ENCODE data around the gene FGF3.

- no peak for TF ChIP-seq CTCF (IDR thresholded peaks at IDR 0.05; ENCODE audit: poor library complexity, severe bottlenecking)
- no peak for TF ChIP-seq REST (IDR thresholded peaks at IDR 0.05; ENCODE audit: borderline replicate concordance)
- TF ChIP-seq EP300 (conservative IDR thresholded peaks at IDR 0.05; ENCODE audit: poor library complexity, severe bottlenecking) = no peak
- TF ChIP-seq POLR2AphosphoS5 (IDR thresholded peaks at IDR 0.05) = no peak
- no peak for TF ChIP-seq EZH2 (IDR thresholded peaks at IDR 0.05; ENCODE audit: borderline replicate concordance, insufficient read depth, low read length, poor library complexity, severe bottlenecking)
- TF ChIP-seq TAF1 (IDR thresholded peaks at IDR 0.05; ENCODE audit: low read depth) = no peak
- no peak for TF ChIP-seq MXI1 (conservative IDR thresholded peaks at IDR 0.05; ENCODE audit: poor library complexity, severe bottlenecking)
These were observed 13.6 kb upstream of the FGF3 start for GRCh38 chr11:69832561-69833413.

Data from neural cell (in vitro differentiated cells).